GM15510 (cell line): Measurements from ENCODE around the gene CELF3.

Source experiments
- POLR2A ChIP-seq: IDR thresholded peaks from 3 replicates; pipeline ENCODE4 v1.6.1; 2011; ENCODE audit warnings: borderline replicate concordance; ENCODE audit not compliant: insufficient read length; ENCODE audit errors: extremely low read depth

The CELF3 gene

DNA sequence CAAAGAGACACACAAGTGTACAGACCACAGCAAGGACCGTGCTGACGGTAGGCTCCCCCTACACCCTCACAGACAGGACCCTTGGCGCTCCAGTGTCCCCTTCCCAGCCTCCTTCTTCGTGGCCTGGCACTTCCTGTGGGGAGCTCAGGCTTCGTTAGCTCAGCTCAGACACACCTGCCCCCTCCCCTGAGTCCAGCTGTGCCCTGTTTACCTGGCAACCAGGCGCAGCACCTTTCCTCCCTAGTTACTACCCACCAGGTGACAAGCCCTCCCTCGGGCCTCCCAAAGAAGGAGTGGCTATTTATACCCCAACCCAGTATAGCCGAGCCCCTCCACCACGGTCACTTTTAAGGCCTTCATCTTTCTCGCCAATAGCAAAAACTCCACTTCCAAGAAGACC lies 4.7 kb downstream of the CELF3 start:
- no peak for TF ChIP-seq POLR2A

DNA sequence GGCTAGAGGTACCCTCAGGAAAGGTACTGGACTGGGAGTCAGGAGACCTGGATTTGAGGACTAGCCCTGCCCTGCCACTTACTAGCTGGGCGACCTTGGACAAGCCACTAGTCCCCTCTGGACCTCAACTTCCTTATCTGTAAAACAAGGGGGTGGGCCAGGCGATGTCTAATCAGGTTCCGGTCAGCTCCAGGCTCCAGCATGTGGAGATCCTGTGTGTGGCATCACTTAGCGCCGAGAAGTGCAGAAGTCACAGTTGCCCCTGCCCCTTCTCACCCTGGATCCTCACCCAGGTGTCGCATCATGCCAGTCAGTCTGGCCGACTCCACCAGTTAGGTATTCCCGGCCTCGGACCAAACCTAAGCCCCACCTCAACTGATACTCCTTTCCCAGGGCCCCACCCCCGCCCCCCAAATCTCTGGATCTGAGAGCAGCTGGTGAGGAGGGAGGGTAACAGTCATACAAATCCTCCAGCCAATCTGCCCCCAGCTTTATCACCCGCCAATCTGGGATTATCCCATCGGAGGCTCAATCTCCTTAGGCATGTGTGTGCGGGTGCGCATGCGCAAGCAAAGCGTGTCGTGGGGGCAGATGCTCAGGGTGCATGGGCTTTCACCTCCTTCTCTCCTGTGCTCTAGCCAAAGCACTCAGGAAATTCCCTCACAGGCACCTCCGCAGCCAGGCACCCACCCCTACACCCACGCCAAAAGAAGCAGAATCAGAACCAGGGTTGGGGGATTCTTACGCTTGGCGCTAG lies 5.4 kb downstream of the CELF3 start:
- TF ChIP-seq POLR2A = no peak

DNA sequence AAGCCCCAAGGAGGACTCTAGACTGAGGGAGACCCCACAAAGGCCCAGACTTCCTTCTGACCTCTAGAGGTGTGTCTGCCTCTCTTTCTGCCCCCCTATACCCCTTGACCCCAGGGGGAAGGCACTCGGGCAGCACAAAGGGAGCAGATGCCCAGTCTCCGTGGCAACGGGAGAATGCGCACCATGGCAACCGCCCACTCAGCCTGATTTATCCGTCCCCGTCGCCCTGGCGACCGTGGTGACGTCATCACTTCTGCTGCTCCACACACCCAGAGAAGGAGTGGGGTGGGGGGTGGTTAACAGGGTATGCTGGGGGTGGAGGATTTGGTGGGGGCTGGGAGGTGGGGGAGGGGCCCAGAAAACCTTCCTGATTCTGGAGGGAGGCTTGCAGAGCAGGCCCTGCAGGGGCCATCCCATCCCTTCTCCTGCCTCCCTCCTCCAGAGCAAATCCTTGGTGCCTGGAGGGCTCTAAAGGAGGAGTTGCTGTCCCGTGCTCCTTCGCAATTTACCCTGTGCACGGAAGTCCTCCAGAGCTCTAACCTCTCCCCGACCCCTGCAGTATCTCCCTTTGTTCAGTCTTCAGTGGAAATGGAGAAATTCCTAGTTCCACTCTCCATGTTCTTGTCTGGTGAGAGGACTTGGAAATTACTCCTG lies 6.3 kb downstream of the CELF3 start:
- TF ChIP-seq POLR2A = no peak

DNA sequence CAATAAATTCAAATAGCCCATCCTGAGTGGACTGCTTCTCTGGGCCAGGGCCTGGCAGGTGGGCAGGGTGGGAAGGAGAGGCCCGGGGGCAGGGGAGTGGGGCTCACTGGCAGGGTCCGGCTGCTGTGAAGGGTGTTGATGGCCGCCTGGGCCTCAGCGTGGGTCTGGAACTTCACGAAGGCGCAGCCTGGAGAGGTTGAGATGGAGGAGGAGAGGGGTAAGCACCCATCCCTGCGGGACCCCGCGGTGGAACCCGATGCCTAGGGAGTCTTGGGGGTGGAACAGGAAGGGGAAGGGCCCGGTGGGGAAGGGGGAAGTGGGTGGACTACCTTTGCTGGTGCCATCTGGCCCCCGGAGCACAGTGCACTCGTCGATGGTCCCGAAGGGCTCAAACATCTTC lies 7.7 kb downstream of the CELF3 start:
- TF ChIP-seq POLR2A = no peak

DNA sequence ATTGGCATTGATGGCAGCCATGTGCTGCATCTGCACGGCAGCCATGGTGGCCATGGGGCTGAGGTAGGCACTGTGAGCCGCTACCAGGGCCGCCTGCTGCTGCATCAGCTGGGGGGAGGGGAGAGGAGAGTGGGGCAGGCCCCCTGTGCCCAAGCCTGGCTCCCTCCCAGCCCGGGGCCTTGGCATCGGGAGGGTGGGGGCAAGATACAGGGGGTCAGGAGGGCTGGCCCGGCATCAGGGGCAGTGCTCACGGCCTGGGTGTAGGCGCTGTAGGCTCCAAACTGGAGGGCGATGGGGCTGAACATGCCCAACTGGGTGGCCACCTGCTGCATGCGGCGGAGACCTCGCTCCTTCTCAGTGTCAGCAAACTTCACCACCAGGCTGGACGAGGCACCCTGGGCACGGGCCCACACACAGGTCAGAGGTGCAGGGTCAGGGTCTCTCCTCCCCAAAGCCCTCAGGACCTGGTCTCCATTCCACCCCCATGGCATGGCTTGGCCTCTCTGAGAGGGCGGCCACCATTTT lies 9.0 kb downstream of the CELF3 start:
- no peak for TF ChIP-seq POLR2A

DNA sequence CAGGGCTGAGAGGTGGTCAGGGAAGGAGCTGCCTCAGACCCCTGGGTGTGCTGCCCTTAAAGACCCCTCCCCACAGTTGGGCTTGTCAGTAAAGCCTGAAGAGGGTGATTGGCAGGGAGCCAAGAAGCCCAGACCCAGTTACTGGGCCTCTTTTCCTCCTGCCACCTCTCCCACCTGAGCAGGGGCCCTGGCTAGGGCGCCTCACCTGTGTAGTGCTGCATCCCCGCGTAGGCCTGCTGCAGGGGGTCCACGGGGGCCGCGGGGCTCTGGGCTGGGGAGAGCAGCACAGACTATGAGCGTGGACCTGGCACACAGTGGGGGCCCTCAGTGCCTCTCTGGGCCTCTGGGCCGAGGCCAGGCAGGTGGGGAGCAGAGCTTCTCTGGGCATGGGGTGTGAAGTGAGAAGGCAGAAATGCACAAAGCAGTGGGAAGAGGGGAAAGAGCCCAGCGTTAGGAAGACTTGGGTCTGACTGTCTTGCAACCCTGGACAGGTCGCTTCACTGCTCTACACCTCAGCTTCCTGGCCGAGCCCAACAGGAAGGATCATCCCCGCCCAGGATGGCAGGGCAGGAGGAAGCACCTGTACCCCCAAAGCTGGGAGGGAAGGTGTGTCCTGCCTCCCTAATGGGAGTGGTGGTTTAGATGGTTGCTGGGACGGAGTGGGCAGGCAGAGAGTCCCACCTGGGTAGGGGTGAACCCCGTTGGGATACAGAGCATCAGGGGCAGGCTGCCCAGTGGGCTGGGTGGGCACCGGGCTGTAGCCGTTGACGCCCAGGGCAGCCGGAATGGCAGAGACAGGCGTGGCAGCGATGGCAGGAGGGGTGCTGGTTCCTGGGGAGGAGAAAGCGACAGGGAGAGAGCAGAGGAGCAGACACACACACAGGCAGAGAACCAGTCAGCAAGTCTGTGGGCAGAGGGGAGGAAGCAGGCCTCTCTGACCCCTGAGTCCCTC lies 9.9 kb downstream of the CELF3 start:
- no peak for TF ChIP-seq POLR2A

DNA sequence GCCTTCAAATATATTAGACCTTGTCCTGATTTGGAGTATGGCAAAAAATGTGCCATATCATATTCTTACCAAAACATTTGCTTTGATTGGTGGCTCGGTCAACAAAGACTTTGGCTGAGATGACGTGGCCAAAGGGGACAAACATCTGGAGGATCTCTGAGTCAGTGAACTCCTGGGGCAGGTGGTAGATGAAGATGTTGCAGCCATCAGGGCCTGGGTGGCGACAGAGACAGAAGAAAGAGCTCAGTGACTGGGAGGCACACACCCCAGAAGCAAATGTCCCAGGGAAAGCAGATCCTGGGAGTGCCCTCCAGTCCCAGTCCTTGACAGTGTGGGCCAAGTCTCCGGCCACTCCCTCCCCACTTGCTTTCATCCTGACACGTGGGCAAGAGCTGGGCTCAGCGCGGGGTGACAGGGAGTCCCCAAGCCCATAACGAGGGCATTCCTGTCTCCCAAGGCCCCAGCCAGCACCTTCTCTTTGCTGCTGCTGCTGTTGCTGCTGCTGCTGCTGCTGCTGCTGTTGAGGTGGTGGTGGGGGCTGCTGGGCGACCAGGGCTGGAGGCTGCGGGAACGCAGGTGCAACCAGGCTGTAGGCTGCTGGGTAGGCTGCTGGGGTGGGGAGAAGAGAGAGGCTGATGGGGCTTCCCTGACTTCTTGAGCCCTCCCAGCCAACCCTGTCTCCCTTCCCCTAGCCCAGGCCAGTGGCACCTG lies 10.7 kb downstream of the CELF3 start:
- TF ChIP-seq POLR2A = no peak

DNA sequence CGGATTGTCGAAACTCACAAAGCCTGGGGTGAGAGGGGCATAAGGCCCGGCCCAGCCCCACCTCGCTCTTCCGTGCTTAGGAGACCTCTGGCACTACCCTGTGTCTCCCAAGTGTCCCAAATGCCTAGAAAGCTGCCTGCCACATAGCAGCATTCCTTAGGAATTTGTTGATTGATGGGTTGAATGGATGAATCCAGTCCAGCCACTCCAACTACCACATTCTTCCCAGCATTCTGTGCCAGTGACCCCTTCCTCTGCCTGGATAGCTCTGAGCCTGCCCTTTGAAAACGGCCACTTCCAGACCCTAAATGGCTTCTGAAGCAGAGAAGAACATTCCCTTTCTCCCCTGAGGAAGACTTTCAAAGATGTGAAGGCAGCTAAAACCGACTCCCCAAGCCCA lies 11.5 kb downstream of the CELF3 start:
- TF ChIP-seq POLR2A = no peak

DNA sequence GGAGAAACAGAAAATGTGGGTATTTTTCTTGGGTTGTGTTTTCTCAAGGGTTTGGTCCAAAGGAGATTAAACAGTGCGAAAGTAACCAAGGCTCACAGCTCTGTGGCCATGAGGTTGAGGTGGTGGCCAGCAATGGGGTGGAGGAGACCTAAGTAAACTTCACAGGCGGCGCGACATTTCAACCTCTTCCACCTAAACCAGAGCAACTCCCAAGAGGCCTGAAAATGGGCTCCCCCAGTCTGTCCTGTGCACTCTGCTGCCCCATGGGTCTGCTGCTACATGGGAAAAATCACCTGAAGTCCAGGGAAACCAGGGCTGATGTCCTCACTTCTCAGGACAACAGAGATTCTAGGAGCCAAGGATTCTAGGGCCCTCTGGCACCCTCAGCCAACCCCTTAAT lies 12.4 kb downstream of the CELF3 start:
- no peak for TF ChIP-seq POLR2A

DNA sequence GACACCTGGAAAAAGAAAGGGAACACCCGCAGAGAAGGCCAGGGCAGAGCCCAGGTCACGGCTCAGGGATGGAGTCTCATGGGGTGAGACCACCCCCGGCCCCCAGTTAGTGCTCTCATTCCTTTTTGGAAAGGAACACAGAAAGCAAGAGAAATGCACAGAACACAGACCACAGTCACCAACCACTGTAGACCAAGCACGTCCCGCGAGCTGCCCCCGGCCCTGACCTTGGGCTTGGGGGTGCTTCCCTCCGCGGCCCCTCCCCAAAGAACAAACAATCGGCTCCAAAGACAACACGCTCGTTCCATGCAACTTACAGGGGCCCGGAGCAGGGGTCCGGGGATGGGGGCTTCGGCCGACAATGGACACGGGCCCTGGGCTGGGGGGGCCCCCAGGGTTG lies 12.8 kb downstream of the CELF3 start:
- no peak for TF ChIP-seq POLR2A

DNA sequence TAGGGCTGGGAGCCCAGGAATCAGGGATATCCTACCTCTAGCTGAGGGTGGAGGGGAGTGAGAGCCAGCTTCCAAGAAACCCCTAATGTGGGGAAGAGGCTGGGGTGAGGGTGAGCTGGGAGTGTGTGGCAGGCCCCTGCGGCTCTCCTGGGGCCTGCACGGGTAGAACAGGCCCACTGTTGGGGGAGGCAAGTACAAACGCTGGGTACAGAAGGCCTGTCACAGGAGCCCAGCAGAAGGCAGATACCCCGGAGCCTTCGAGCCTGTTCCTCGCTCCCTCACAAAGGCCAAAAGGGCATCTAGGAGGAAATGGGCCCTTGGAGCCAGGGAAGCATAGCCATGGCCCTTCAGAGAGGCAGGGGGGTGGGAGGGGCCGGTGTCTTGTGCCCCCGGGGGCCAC lies 13.7 kb downstream of the CELF3 start:
- TF ChIP-seq POLR2A = no peak

DNA sequence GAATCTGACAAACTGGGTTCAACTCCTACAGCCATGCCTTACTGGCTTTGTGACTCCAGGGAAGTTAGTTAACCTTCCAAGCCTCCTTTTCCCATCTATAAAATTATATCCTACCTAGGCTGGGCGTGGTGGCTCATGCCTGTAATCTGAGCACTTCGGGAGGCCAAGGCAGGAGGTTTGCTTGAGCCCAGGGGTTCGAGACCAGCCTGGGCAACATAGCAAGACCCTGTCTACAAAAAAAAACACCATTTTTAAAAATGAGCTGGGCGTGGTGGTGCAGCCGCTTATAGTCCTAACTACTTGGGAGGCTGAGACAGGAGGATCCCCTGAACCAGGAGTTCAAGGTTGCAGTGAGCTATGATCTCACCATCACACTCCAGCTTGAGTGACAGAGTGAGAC lies 15.1 kb downstream of the CELF3 start:
- TF ChIP-seq POLR2A = no peak

DNA sequence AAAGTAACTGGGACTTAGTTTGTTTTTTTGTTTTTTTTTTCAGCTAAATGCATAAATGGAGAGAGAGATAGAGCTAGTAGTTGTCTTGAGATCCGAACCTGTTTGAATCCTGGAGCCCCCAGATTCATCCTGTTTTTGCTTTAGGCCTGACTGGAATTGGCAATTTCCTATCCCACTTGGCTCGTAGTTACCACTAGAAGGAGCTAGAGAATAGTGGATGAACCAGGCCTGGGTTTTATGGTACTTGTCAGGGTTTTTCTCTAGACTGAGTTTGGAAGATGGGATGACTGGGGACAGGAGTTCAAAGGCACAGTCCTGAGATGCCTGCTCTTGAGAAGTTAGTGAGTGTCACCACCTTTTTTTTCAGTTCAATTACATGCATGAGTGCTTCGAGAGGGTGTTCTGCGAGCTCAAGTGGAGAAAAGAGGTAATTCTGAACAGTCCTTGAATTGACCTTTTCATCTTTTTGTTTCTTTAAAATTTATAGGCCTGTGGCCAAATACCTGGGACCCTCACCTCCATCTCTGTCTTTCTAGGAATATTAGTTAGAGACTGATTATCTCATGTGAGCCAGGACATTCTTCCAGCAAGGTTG lies 23.4 kb downstream of the CELF3 start:
- TF ChIP-seq POLR2A = no peak

DNA sequence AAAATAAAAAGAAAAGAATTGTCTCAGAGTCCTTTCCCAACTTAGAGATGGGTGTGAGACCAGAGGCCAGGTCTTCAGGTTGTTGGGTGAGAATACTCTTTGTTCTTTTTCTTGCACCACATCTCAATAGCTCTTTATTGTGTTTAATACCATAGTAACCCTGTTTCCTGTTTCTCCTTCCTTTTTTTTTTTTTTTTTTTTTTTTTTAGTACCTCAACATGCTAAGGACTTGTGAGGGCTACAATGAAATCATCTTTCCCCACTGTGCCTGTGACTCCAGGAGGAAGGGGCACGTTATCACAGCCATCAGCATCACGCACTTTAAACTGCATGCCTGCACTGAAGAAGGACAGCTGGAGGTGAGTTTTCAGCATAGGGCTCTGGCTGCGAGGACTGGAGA lies 24.4 kb downstream of the CELF3 start:
- no peak for TF ChIP-seq POLR2A

DNA sequence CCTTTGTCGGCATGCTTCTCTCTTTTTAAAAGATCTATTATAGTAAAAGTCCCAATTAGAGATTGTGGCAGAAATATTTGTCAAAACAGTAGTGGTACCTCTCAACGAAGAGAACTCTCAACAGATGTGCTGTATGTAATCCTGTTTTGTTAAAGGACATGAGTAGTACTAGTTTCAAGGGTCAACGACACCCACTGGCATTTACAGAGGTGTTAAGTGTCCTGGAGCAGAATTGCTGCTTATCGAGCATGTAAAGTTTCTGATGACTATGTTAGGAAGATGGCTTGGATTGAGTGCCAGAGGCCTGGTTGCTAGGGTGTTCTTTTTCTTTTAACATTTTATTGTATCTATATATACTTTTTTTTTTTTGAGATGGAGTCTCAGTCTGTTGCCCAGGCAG lies 27.1 kb downstream of the CELF3 start:
- no peak for TF ChIP-seq POLR2A

DNA sequence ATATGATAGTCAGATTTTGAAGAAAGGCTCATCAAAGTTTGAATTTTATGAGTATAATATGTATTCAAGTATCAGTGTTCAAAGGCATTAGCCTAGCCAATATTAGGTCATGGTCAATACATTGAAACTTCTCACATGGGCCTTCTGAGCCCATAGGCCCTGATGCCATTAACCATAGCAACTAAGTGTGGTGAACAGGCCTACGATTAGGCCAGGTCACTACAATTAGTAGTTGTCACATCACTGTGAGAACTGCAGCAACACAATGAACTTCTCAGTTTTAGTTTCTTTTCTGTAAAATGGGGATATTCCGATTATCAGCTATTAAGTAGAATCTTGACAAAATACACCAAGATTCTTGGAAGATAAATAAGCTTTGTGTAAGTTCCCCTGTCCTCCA lies 30.0 kb downstream of the CELF3 start:
- TF ChIP-seq POLR2A = no peak
